Stimulated activated memory B cell treated with anti-CD40 and anti-IgM and Interleukin-4, amounts not matched to agents 10 μg/mL and 1 μg/mL and 100 μg/mL, for 72 hours (primary cell): ENCODE measurements around the gene TRIM32.

Source experiments
- ATAC-seq: fragments of 150-1000 bp; cut with Tn5 transposase; 2 replicates; pipeline ENCODE4 v1.10.0; 2021
- H3K27ac Mint-ChIP-seq: one replicate; pipeline ENCODE4 v1.8.0; 2022; ENCODE audit warnings: mild to moderate bottlenecking, mixed read lengths
- H3K27me3 Mint-ChIP-seq: one replicate; pipeline ENCODE4 v1.8.0; 2022; ENCODE audit warnings: mixed read lengths
- H3K36me3 Mint-ChIP-seq: one replicate; pipeline ENCODE4 v1.8.0; 2022; ENCODE audit warnings: mixed read lengths
- H3K4me1 Mint-ChIP-seq: one replicate; pipeline ENCODE4 v1.8.0; 2022; ENCODE audit warnings: mixed read lengths
- H3K4me3 Mint-ChIP-seq: one replicate; pipeline ENCODE4 v1.8.0; 2022; ENCODE audit warnings: mild to moderate bottlenecking, moderate library complexity, mixed read lengths
- H3K9me3 Mint-ChIP-seq: one replicate; pipeline ENCODE4 v1.8.0; 2022; ENCODE audit warnings: mixed read lengths

The TRIM32 gene

DNA sequence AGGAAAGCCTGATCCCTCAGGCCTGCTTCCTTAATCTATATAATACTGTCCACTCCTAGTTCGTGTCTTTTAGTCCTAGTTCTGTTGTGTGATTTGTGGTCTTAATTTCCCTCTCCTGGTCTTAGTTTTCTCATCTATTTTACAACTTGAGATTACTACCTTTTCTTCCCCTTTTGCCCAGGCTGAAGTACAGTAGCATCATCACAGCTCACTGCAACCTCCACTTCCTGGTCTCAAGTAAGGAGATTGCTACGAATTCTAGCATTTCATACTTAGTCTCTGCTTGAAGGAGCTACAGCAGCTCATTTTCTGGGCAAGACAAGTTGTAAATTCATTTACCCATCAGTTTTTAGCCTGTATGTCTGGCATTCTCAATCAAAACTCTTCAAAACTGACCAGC, 5.5 kb downstream of the TRIM32 start:
- no peak overlapping the region for H3K4me3 Mint-ChIP-seq
- H3K36me3 Mint-ChIP-seq = peaks cover 18% of the 10 kb centered on the region
- H3K27ac Mint-ChIP-seq = no peak overlapping the region
- peaks cover 64% of the 10 kb centered on the region for H3K4me1 Mint-ChIP-seq
- H3K9me3 Mint-ChIP-seq = no peaks in the 10 kb centered on the region
- no peaks in the 10 kb centered on the region for H3K27me3 Mint-ChIP-seq
- no peak for ATAC-seq

DNA sequence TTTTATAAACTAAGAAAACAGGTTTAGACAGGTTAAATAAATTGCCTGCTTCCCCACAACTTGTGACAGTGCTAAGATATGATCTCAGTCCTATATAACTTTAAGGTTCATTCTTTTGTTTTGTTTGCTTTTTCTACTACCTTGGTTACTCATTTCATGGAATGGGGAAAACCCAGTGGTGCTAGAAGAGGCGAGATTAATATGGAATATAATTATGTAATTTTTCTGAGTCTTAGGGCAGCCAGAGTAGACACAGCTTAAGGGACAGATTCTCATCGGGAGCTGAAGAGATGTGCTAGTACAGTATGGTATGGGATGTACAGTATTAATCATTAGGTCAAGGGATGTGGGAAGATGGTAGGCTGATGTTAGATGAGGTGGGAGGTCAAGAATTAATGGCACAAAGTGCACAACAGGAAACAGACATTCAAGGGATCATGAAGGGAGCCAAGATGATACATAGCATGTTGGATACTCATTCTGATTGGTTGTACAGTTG, 6.2 kb downstream of the TRIM32 start:
- peaks cover 57% of the 10 kb centered on the region for H3K4me1 Mint-ChIP-seq
- ATAC-seq = no peak

DNA sequence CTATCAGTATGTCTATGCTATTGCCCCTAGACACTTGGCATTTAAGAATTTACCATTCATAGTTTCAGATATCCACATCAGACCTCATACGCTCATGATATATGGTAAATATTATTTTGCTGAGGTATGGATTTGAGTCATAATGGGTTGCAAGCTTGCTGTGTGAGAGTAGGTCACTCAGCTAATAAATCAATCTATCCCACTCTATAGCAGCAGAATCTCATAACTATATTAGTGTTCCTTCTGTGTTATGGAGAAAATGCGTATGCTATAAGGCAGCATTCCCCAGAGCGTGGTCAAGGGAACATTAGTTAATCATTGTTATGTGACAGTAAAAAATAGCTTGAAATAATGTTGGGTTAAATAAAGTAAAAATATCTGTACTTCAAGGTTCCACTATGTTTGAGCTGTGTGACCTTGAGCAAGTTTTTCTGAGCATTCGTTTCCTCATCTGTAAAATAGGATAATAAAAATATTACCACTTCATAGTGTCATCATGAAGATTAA, 7.7 kb downstream of the TRIM32 start:
- ATAC-seq = no peak
- H3K9me3 Mint-ChIP-seq = no peaks in the 10 kb centered on the region
- no peaks in the 10 kb centered on the region for H3K27me3 Mint-ChIP-seq
- peaks cover 42% of the 10 kb centered on the region for H3K4me1 Mint-ChIP-seq
- H3K36me3 Mint-ChIP-seq = peaks cover 41% of the 10 kb centered on the region
- H3K27ac Mint-ChIP-seq = no peak overlapping the region
- no peak overlapping the region for H3K4me3 Mint-ChIP-seq

More for the DNA sequence above, 6.2 kb downstream of the TRIM32 start:
- Mint-ChIP-seq H3K9me3 (no peaks in the 10 kb centered on the region), H3K27me3 (no peaks in the 10 kb centered on the region), H3K27ac (no peak overlapping the region), H3K36me3 (peaks cover 25% of the 10 kb centered on the region), H3K4me3 (no peak overlapping the region)

DNA sequence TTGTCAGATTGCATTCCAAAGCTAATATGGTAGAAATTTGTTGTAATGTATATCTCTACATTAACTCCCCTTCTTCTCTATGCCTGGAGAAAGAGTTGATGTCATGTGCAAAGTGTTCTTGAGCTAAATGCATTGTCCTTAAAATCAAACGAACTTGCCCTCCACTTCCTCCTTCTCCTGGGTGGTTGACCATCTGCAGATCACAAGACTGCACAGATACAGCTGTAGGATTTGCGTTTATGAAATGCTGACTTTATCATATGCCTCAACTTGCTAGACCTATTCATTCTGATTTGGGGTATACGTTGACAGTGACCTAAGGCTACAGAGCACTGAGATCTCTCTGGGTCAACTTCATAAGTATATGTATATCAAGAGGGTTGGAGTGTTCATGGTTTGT, 8.3 kb downstream of the TRIM32 start:
- Mint-ChIP-seq H3K27ac (no peak overlapping the region), H3K9me3 (no peaks in the 10 kb centered on the region)

DNA sequence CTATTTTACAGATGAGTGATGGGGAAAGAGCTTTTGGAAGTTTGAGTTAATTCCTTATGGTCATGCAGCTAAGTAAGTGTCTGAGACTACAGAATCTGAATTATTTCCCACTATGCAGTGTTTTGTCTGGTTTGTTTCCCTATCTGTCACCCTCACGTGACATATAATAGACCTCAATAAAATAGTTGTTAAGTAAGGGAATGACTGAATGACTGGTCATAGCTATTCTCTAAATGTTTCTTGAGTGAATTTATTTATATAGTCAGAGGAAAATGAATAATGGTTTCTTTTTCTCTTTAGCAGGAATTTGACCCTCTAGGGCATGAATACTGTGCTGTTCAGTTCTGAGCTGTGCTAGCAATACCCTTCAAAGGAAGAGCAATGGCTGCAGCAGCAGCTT, 10.3 kb downstream of the TRIM32 start:
- Mint-ChIP-seq H3K27me3 (no peaks in the 10 kb centered on the region), H3K4me3 (no peak overlapping the region), H3K9me3 (no peaks in the 10 kb centered on the region), H3K4me1 (peaks cover 39% of the 10 kb centered on the region), H3K27ac (no peak overlapping the region), H3K36me3 (peaks cover 65% of the 10 kb centered on the region)
- no peak for ATAC-seq

More for the DNA sequence above, 8.3 kb downstream of the TRIM32 start:
- Mint-ChIP-seq H3K4me3 (no peak overlapping the region), H3K36me3 (peaks cover 47% of the 10 kb centered on the region), H3K4me1 (peaks cover 39% of the 10 kb centered on the region), H3K27me3 (no peaks in the 10 kb centered on the region)
- ATAC-seq = no peak

DNA sequence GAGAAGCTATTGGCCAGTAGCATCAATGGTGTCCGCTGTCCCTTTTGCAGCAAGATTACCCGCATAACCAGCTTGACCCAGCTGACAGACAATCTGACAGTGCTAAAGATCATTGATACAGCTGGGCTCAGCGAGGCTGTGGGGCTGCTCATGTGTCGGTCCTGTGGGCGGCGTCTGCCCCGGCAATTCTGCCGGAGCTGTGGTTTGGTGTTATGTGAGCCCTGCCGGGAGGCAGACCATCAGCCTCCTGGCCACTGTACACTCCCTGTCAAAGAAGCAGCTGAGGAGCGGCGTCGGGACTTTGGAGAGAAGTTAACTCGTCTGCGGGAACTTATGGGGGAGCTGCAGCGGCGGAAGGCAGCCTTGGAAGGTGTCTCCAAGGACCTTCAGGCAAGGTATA, 10.8 kb downstream of the TRIM32 start:
- H3K36me3 Mint-ChIP-seq = peaks cover 68% of the 10 kb centered on the region
- no peak for ATAC-seq
- no peaks in the 10 kb centered on the region for H3K9me3 Mint-ChIP-seq
- peaks cover 34% of the 10 kb centered on the region for H3K4me1 Mint-ChIP-seq
- H3K27ac Mint-ChIP-seq = no peak overlapping the region
- H3K27me3 Mint-ChIP-seq = no peaks in the 10 kb centered on the region
- H3K4me3 Mint-ChIP-seq = no peak overlapping the region

DNA sequence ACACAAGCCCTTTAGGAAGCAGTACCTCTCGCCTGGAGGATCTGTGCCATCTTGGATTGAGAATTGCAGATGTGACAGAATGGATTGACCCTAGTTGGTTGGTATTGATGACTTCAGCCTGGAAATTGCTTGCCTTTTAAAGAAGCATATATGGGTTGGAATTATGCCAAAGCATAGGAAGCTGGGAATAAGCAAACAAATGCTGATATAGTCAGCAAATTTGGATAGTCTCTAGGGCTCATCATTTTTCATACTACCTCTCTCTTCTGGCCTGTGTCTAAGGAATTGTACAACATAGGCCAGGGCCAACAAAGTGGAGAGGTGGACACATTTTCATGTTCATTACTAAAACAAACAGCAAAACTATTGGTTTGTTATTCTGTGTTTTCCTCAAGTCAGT, 13.2 kb downstream of the TRIM32 start:
- no peaks in the 10 kb centered on the region for H3K9me3 Mint-ChIP-seq
- H3K4me3 Mint-ChIP-seq = no peak overlapping the region
- no peak for ATAC-seq
- H3K36me3 Mint-ChIP-seq = peaks cover 68% of the 10 kb centered on the region
- H3K27ac Mint-ChIP-seq = no peak overlapping the region
- H3K27me3 Mint-ChIP-seq = no peaks in the 10 kb centered on the region
- peaks cover 27% of the 10 kb centered on the region for H3K4me1 Mint-ChIP-seq

DNA sequence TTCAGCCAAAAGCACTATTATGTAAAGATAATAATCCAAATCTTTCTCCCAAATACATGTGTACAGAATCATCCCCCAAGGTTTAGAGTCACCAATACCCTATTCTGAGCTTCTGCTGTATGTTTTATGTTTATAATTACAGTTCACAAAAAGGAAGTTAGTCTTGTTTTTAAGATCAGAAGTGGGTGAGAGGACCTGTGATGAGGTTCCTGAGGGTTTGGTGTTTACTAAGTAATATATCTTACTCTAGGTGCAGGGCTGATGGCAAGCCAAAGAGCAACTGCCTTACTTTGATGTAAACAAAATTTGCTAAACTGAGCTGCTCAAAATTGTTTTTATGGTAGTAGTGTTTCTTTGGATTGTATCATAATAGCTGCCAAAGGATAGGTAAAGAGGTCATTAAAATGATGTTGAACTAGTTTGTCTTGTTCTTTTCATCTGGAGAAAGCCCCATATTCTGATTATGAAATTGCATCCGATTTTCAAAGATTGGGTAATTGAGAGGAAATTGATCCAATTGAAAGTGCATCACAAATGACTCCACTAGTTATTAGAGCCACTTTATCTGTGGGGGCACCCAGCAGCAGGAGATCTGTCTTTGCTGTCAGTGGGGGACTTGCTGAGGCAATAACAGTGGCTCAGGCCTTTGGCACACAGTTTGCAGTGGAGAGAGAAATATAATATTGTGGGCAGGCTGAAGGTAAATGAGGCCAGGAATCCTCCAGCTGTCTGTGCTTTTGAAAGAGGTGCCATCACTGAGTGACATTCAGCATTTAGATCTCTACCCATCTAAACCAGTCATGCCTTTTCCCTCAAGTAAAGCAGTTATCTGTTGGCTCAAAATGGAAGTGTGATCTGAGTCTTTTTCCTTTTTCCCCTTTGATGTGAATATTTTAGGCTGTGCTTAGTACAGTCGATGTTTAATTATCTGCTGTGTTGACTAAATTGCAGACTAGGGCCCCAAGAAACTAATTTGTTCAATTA, 14.1 kb downstream of the TRIM32 start:
- Mint-ChIP-seq H3K27ac (no peak overlapping the region), H3K36me3 (peaks cover 68% of the 10 kb centered on the region), H3K9me3 (no peaks in the 10 kb centered on the region), H3K4me1 (peaks cover 21% of the 10 kb centered on the region), H3K4me3 (no peak overlapping the region), H3K27me3 (no peaks in the 10 kb centered on the region)
- no peak for ATAC-seq

DNA sequence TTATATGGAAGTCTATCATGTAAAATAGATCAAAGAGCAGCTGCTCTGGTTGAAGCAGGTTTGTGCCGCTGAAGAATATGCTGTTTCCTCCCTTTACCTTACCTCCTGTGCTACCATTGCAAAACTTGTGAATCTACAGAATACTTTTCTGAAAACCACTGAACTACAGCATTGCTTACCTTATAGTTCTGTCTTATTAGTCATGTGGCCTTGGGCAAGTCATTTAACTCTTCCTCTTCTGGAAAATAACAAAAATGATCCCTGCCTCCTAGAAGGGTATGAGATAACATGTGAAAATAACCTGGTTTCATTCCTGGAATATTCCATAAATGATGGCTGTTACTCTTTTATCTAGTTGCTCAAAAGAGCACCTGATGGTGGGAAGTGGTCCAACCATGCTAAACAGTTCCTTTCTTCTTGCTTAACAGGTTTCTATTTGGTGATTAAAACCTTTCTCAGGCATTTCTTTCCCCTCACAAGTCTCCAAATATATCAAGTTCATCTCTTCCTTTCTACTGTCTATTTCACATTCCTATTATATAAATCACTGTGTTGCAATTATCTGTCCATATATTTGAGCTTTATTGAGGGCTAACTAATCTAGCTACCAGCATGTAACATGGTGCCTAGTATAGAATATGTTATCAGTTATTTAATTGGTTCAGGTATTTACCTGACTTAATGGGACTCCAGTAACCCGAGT, 15.0 kb downstream of the TRIM32 start:
- H3K36me3 Mint-ChIP-seq = peaks cover 60% of the 10 kb centered on the region
- H3K27me3 Mint-ChIP-seq = no peaks in the 10 kb centered on the region
- ATAC-seq = no peak
- H3K4me3 Mint-ChIP-seq = no peak overlapping the region
- H3K4me1 Mint-ChIP-seq = peaks cover 16% of the 10 kb centered on the region
- no peak overlapping the region for H3K27ac Mint-ChIP-seq
- H3K9me3 Mint-ChIP-seq = no peaks in the 10 kb centered on the region

DNA sequence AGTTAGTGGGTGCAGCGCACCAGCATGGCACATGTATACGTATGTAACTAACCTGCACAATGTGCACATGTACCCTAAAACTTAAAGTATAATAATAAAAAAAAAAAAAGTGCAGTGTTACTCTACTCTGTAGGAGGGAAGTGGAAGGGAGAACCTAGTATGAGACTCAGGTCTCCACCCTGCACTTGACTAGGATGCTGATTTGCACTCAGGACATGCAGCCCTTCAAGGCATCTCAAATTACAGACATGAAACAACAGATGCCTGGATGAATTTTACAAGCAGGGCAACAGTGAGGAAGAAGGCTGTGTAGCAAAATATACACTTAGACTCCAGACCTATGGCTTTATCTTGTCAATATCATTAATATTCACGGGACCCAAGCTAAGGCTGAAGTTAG, 16.5 kb downstream of the TRIM32 start:
- Mint-ChIP-seq H3K4me1 (peaks cover 16% of the 10 kb centered on the region), H3K27me3 (no peaks in the 10 kb centered on the region), H3K36me3 (peaks cover 45% of the 10 kb centered on the region), H3K4me3 (no peak overlapping the region), H3K9me3 (no peaks in the 10 kb centered on the region), H3K27ac (no peak overlapping the region)
- no peak for ATAC-seq

DNA sequence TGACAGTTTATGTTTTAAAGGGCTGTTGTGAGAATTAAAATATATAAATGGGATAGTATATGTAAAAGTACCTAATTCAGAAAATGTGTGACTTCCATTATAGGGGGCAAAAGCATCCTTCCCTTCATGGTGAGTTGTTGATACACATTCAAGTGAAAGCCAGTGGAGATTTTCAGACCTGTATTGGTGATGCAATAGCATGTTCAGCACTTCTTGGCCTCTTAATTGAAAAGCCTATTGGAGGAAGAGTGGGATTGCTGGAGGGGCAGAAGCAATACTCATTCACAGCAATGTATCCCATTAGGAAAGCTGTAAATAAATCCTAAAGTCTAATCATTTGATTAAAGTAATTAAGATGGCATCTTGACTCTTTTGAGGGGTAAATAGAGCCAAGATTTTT, 17.4 kb downstream of the TRIM32 start:
- Mint-ChIP-seq H3K4me3 (no peak overlapping the region), H3K4me1 (peaks cover 16% of the 10 kb centered on the region), H3K36me3 (peaks cover 37% of the 10 kb centered on the region), H3K27me3 (no peaks in the 10 kb centered on the region), H3K27ac (no peak overlapping the region), H3K9me3 (no peaks in the 10 kb centered on the region)
- no peak for ATAC-seq

DNA sequence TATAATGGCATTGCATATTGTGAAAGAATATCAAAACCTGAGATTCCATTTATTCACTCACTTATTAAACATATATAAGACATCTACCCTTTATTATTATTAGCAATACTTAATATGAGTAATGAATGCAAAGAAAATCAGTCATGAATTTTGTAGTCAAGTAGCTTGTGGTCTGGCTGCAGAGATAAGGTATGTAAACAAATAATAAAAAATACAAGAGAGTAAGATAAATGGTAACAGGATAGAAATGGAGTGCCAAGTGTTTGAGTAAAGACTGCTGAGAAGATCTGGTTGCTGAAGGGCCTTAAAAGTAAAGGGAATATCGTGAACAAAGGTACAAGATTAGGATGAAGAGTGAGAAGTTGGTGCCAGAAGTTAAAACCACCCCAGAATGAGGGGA, 18.4 kb downstream of the TRIM32 start:
- no peak for ATAC-seq
- H3K4me1 Mint-ChIP-seq = peaks cover 15% of the 10 kb centered on the region
- H3K27me3 Mint-ChIP-seq = no peaks in the 10 kb centered on the region
- H3K9me3 Mint-ChIP-seq = no peaks in the 10 kb centered on the region
- peaks cover 26% of the 10 kb centered on the region for H3K36me3 Mint-ChIP-seq
- no peak overlapping the region for H3K27ac Mint-ChIP-seq
- no peak overlapping the region for H3K4me3 Mint-ChIP-seq

DNA sequence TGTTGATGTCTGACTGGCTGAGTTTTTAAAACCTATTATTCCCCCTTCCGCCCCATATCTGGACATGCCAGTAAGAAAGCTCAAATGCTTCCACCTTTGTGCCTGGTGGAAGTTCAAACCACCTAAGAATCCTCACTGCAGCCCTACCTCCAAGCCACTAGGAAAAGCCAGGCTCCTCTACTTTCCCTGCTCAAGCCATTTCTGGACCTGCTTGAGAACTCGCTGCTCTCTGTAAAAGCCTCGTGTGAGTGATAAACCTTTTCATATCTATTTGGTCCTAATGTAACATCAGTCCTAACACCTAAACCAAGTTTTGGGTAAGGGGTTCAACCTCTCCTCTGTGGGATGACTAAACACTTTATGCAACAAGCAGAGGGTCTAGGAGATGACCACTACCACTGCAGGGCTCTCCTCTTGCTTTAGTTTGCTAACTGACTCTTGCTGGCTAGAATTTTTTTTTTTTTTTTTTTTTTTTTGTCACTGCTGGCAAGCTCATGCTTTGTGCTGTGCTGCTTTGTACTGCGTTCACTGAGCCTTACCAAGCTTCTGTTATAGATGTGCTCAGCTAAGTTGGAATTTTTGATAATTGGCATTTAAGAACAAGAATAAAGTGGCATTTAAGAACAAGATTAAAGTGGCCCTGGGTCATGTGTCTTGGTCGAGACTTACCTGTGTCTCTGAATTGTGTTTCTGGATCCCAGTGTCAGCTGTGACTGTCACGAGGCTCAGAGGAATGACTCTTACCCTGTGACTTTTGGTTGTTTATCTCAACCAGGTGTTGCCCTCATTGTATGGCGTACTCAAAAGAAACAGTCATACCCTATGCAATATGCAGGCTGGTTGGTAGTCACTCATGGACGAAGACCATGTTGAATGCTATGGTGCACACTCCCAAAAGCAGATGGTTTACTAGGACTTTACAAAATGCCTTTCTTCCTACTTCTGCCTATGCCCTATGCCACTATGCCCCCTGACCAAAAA, 19.5 kb downstream of the TRIM32 start:
- Mint-ChIP-seq H3K36me3 (peaks cover 15% of the 10 kb centered on the region), H3K9me3 (no peaks in the 10 kb centered on the region), H3K4me1 (peaks cover 5% of the 10 kb centered on the region), H3K27me3 (no peaks in the 10 kb centered on the region), H3K4me3 (no peak overlapping the region), H3K27ac (no peak overlapping the region)
- no peak for ATAC-seq

DNA sequence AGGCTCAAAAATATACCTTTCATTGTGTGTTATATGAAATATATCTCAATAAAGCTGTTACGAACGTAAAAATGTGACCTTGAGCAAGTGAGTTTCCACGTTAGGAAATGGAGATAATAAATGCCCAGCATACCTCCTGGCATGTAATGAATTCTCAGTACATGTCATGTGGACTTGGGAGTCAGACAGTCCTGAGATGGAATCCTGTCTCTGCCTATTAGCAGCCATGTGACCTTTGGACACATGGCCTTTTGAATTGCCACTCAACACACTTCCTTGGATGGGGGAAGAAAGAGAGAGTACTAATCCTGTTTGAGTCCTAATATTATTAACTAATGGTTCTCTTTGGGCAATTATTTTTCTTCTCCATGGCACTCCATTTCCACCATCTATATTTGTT, 25.7 kb downstream of the TRIM32 start:
- no peak for ATAC-seq
- Mint-ChIP-seq H3K4me3 (no peak overlapping the region), H3K27ac (no peak overlapping the region), H3K9me3 (no peaks in the 10 kb centered on the region), H3K4me1 (no peaks in the 10 kb centered on the region), H3K36me3 (no peaks in the 10 kb centered on the region), H3K27me3 (no peaks in the 10 kb centered on the region)
